Keratinocyte (primary cell): ENCODE results near the gene TMEM181. TPM values are rescaled to one million over a fixed set of nuclear protein-coding genes. Genes with fewer than 3 reads are reported as not detected.
"Not testable (repeated sequence)": the region's sequence is repeated elsewhere in the genome, so short reads cannot be mapped to it uniquely, and the experiment has no call there.

Experiments used
- DNase-seq: peaks from one replicate; pipeline ENCODE4 v3.0.0-alpha.2; 2011; ENCODE audit warnings: low read depth, missing footprints, low spot score
- FAIRE-seq: peaks from 2 replicates; lab custom pipeline; 2011; peaks lifted over from hg19 to GRCh38; lab: Jason Lieb, UNC
- H2AFZ ChIP-seq: 2 replicates; pipeline ENCODE4 v1.6.0; 2012; ENCODE audit warnings: low read length, control low read depth, inconsistent platforms; ENCODE audit not compliant: control insufficient read depth
- H3K27ac ChIP-seq: 2 replicates; pipeline ENCODE4 v1.5.1; 2011; ENCODE audit warnings: low read length; ENCODE audit not compliant: control insufficient read depth, insufficient read depth
- H3K27me3 ChIP-seq: 3 replicates; pipeline ENCODE4 v1.6.0; 2011; ENCODE audit warnings: low read length; ENCODE audit not compliant: control insufficient read depth, insufficient read depth; ENCODE audit errors: extremely low read depth
- H3K36me3 ChIP-seq, 2 experiments: 2 replicates in 1 of 2; 3 replicates in 1 of 2; pipeline ENCODE4 v1.5.1; 2011; ENCODE audit warnings: low read length in 2 of 2, mild to moderate bottlenecking in 1 of 2; ENCODE audit not compliant: control insufficient read depth in 2 of 2, insufficient read depth in 2 of 2; ENCODE audit errors: extremely low read depth in 1 of 2
- H3K4me1 ChIP-seq: 3 replicates; pipeline ENCODE4 v1.5.1; 2011; ENCODE audit warnings: low read length; ENCODE audit not compliant: control insufficient read depth, insufficient read depth; ENCODE audit errors: extremely low read depth
- H3K4me2 ChIP-seq: 3 replicates; pipeline ENCODE4 v1.6.0; 2011; ENCODE audit warnings: low read depth, low read length; ENCODE audit not compliant: control insufficient read depth, insufficient read depth; ENCODE audit errors: extremely low read depth
- H3K4me3 ChIP-seq, 3 experiments: fragments of 200-600 bp in 1 of 3; sonication (generic) in 1 of 3; 2 replicates in 2 of 3; 3 replicates in 1 of 3; pipeline ENCODE4 v1.5.1; 2011 to 2016; ENCODE audit warnings: low read length in 3 of 3, mild to moderate bottlenecking in 3 of 3, control low read depth in 2 of 3, inconsistent platforms in 1 of 3, low read depth in 1 of 3, mixed read lengths in 1 of 3, mixed run types in 1 of 3, moderate library complexity in 1 of 3; ENCODE audit not compliant: control insufficient read depth in 2 of 3, insufficient read depth in 2 of 3; ENCODE audit errors: extremely low read depth in 1 of 3
- H3K79me2 ChIP-seq: 2 replicates; pipeline ENCODE4 v1.6.0; 2012; ENCODE audit warnings: low read length; ENCODE audit not compliant: control insufficient read depth, insufficient read depth
- H3K9ac ChIP-seq: 3 replicates; pipeline ENCODE4 v1.6.0; 2011; ENCODE audit warnings: low read length; ENCODE audit not compliant: control insufficient read depth, insufficient read depth; ENCODE audit errors: extremely low read depth
- H3K9me1 ChIP-seq: 3 replicates; pipeline ENCODE4 v1.6.0; 2011; ENCODE audit warnings: low read length; ENCODE audit not compliant: control insufficient read depth, insufficient read depth; ENCODE audit errors: extremely low read depth
- H3K9me3 ChIP-seq: 2 replicates; pipeline ENCODE4 v1.5.1; 2012; ENCODE audit warnings: low read depth, low read length; ENCODE audit not compliant: control insufficient read depth
- H4K20me1 ChIP-seq: 3 replicates; pipeline ENCODE4 v1.6.0; 2011; ENCODE audit warnings: low read length; ENCODE audit not compliant: control insufficient read depth, insufficient read depth; ENCODE audit errors: extremely low read depth
- EZH2 ChIP-seq: IDR thresholded peaks from one replicate; pipeline ENCODE4 v1.6.1; 2012; ENCODE audit warnings: inconsistent platforms, mild to moderate bottlenecking, low read length, moderate library complexity
- dilution Hi-C: fragments of 300-500 bp; cut with MboI; formaldehyde crosslinking; loops from one replicate; pipeline ENCODE4 v1.7.0; 2020; ENCODE audit warnings: low sequenced_read_pairs; ENCODE audit not compliant: extremely low pct_ligation_motif_present
- polyA plus RNA-seq, 5 experiments: library from polyadenylated mRNA; depleted of rRNA in 3 of 5; stranded (reverse) in 3 of 5; stranded (forward) in 1 of 5; unstranded in 1 of 5; fragments of >200 nt; gene quantifications; 1 replicate in 1 of 5; 2 replicates in 3 of 5; 3 replicates in 1 of 5; pipeline versions ENCODE4 v1.2.1 to v1.2.3, GENCODE V29; 2011 to 2012; ENCODE audit warnings: missing spikeins in 2 of 5, low read depth in 1 of 5, low replicate concordance in 1 of 5
- TF ChIP-seq, protein P1 (sequence below), 3 experiments: IDR thresholded peaks in 1 of 3; conservative IDR thresholded peaks in 1 of 3; optimal IDR thresholded peaks in 1 of 3; 2 replicates in 2 of 3; 3 replicates in 1 of 3; pipeline versions ENCODE3 to v1.5.1; 2011; ENCODE audit warnings: low read length in 3 of 3, mild to moderate bottlenecking in 3 of 3, moderate library complexity in 2 of 3, control low read depth in 1 of 3, inconsistent platforms in 1 of 3; ENCODE audit not compliant: insufficient read depth in 2 of 3; ENCODE audit errors: extremely low read depth in 1 of 3

TMEM181 gene
- polyA plus RNA-seq, 1 donor (not counting 4 experiments of a cell fraction or from before 2014, with no cell fraction given), result 31.9 TPM

DNA sequence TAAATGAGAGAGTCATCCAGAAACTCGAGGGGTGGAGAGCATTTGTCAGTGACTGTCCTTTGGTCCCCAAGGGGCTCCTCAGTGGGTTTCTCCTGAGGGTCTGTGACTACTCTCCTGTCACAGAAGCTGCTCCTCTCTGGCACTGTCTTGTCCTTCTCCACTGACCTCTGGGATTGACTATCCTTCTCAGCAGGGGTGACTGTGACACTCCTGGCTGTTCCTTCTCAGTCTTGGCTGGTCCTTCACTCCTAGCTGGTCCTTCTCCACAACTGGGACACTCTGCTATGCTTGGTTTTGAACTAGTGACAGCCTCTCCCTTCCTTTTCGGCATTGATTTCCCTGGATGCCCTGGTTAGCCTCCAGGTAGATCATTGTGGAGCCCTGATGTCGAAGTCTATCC, 51.1 kb downstream of the TMEM181 start:
- TF ChIP-seq, protein P1, sequence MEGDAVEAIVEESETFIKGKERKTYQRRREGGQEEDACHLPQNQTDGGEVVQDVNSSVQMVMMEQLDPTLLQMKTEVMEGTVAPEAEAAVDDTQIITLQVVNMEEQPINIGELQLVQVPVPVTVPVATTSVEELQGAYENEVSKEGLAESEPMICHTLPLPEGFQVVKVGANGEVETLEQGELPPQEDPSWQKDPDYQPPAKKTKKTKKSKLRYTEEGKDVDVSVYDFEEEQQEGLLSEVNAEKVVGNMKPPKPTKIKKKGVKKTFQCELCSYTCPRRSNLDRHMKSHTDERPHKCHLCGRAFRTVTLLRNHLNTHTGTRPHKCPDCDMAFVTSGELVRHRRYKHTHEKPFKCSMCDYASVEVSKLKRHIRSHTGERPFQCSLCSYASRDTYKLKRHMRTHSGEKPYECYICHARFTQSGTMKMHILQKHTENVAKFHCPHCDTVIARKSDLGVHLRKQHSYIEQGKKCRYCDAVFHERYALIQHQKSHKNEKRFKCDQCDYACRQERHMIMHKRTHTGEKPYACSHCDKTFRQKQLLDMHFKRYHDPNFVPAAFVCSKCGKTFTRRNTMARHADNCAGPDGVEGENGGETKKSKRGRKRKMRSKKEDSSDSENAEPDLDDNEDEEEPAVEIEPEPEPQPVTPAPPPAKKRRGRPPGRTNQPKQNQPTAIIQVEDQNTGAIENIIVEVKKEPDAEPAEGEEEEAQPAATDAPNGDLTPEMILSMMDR (optimal IDR thresholded peaks at IDR 0.05 in 1 of 3, IDR thresholded peaks at IDR 0.05 in 1 of 3, conservative IDR thresholded peaks at IDR 0.05 in 1 of 3; ENCODE audit: extremely low read depth in 1 of 3, insufficient read depth in 2 of 3, low read length in 3 of 3), result no peak
- no peak for TF ChIP-seq EZH2
- Histone ChIP-seq H2AFZ (no peak overlapping the region), H3K4me1 (no peaks in the 10 kb centered on the region), H4K20me1 (no peaks in the 10 kb centered on the region), H3K27ac (no peak overlapping the region), H3K4me2 (no peak overlapping the region), H3K27me3 (no peaks in the 10 kb centered on the region), H3K4me3 (no peak overlapping the region), H3K36me3 (peaks cover 33 to 40% of the 10 kb centered on the region in 2 experiments), H3K9ac (no peak overlapping the region), H3K9me3 (no peaks in the 10 kb centered on the region), H3K79me2 (no peaks in the 10 kb centered on the region), H3K9me1 (no peaks in the 10 kb centered on the region)
- no peak for DNase-seq
- FAIRE-seq, result no peak
- dilution Hi-C loops, result no loop called here

GRCh38 chr6:158611541-158612370, 51.9 kb downstream of the TMEM181 start:
- Histone ChIP-seq H3K4me1 (no peaks in the 10 kb centered on the region), H3K4me3 (no peak overlapping the region), H3K27ac (no peak overlapping the region), H4K20me1 (no peaks in the 10 kb centered on the region), H3K79me2 (no peaks in the 10 kb centered on the region), H3K36me3 (peaks cover 27 to 35% of the 10 kb centered on the region in 2 experiments), H2AFZ (no peak overlapping the region), H3K4me2 (no peak overlapping the region), H3K9ac (no peak overlapping the region), H3K27me3 (no peaks in the 10 kb centered on the region), H3K9me1 (no peaks in the 10 kb centered on the region), H3K9me3 (no peaks in the 10 kb centered on the region)
- DNase-seq (no peak), FAIRE-seq (no peak)
- TF ChIP-seq, protein P1 (optimal IDR thresholded peaks at IDR 0.05 in 1 of 3, IDR thresholded peaks at IDR 0.05 in 1 of 3, conservative IDR thresholded peaks at IDR 0.05 in 1 of 3; ENCODE audit: extremely low read depth in 1 of 3, insufficient read depth in 2 of 3, low read length in 3 of 3), result no peak
- no peak for TF ChIP-seq EZH2
- dilution Hi-C loops, result no loop called here

GRCh38 chr6:158614606-158615005, 54.7 kb downstream of the TMEM181 start:
- H3K27me3 ChIP-seq, dilution Hi-C loops, H3K9me1 ChIP-seq, H3K9ac ChIP-seq, DNase-seq, H3K9me3 ChIP-seq, H3K4me3 ChIP-seq, H3K27ac ChIP-seq, H3K4me1 ChIP-seq, H2AFZ ChIP-seq, H3K4me2 ChIP-seq, FAIRE-seq, H4K20me1 ChIP-seq, H3K79me2 ChIP-seq: not testable (repeated sequence)
- peaks cover 17% of the 10 kb centered on the region in 2 experiments for H3K36me3 ChIP-seq
